Inflammatory macrophage (primary cell): ENCODE data around the gene F2RL1.
"Not testable (repeated sequence)": the region's sequence is repeated elsewhere in the genome, so short reads cannot be mapped to it uniquely, and the experiment has no call there.

Experiments used
- DNase-seq, 2 donors: peaks; one replicate each; pipeline ENCODE4 v3.0.0-alpha.2; 2020 to 2022

F2RL1 gene

DNA sequence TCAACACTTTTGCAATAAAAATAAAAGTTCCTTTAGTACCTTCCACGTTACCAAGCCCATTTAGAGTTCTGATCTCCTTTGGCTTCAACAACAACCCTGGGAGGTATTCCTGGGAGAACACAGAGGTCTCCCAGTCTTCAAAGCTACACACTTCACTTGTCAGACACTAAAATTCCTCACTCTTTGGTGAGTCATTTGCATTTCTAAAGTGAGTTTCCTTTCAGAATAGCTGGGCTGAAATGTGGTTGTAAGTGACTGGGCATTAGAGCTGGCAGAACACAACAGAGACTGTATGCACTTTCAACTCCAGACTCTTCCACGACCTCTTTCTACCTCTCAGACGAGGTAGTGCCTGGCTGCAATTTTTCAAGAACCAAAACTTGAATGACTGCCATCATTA is 11.5 kb upstream of the F2RL1 start:
- no peak for DNase-seq

DNA sequence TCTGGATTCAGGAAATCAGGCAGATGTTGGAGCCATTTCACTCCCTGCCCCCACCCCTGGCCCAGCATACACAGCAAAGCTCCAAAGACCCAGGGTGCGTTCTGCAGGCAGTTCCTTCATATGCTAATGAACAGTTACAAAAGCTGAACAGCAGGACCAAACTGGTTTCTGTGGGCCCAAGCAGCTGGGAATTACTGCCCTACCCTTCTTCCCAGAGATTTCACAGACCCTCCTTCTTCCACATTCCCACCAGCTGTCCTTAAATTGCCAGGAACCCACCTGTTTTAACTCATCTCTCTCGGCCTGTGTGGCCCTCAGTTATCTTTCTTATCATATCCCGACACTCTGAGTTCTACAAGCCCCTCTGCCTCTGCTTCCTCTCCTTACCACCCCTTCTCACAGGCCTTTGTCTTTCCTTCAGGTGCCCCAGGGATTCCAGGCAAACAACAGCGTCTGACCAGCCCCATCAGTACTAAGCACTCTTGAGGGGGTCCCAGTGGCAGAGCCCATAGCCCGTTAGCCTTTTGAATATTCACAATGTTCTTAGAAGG is 10.6 kb upstream of the F2RL1 start:
- no peak for DNase-seq

DNA sequence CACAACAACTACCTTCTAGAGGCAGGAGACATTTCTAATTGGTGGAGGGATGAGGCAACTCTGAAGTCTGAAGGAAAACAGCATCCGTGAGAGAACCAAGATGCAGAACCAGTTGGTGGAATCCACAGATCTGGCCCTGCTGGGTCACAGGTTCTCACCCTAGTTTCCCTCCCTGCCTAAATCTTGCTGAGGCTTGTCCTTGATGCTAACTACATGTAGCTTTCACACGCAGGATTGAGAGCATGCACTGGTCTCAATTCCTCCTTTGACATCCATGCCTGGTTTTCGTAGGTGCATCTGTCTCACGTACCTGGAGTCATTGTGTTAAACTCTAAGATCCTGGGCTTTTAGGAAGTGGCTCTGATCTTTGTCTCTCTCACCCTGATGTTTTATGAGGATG is 9.7 kb upstream of the F2RL1 start:
- no peak for DNase-seq

DNA sequence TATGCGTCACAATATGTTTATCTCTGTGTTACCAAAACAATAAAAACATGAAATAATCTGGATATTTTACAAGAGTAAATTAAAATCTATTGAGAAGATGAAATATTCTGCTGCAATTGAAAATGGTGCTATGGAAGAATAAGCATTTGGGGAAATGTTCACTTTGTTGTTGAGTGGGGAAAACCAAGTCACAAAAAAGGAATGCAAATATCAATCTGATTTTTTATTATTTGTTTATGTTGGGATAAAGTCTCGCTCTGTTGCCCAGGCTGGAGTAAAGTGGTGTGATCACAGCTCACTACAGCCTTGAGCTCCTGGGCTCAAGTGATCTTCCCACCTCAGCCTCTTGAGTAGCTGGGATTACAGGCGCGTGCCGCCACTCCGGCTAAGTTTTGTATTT is 8.6 kb upstream of the F2RL1 start:
- no peak for DNase-seq

DNA sequence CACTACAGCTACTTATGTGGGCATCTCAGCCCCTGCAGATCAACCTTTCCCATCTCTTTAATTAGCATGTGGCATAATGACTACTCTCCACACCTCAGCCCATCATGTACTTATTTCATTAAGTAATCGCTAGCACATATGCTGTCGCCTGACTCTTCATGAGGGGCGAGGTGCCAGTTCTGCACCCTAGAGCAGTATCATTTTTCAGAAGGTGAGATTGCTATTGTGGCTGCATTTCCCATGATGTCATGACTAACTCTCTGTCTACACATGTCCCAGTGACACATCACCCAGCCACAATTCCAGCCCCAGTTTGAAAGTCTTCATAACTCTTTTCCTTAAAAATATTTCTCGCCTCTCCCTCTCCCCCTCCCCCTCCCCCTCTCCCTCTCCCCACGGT is 7.6 kb upstream of the F2RL1 start:
- no peak for DNase-seq

DNA sequence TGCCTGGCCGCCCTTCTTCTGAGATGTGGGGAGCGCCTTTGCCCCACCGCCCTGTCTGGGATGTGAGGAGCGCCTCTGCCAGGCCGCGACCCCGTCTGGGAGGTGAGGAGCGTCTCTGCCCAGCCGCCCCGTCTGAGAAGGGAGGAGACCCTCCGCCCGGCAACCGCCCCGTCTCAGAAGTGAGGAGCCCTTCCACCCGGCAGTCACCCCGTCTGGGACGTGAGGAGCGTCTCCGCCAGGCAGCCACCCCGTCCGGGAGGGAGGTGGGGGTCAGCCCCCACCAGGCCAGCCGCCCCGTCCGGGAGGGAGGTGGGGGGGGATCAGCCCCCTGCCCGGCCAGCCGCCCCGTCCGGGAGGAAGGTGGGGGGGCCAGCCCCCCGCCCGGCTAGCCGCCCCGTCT is 6.6 kb upstream of the F2RL1 start:
- DNase-seq: not testable (repeated sequence)

DNA sequence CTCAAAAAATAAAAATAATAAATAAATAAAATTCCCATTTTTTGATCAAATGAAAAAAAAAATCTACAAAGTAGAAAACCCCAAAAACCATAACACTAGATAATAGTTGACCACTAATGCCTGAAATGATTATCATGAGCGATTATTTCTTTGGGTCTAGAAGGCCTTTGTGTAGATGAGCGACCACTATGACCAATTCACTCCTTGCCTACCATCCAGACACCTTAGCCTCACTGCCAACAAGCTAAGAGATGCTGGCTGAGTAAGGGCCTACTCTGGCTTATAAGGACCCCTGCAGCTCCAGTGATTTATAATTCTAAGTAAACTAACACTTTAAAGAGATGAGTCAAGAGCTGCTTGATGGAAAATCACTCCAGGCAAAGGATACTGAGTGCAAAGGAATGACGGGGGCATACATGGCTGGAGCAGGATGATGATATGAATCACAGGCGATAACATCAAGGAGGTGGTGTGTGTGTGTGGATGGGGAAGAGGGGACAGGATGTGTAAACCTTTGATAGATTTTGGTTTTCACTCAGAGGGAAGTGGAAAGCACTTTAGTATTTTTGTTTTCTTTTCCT is 4.8 kb upstream of the F2RL1 start:
- DNase-seq: no peak

DNA sequence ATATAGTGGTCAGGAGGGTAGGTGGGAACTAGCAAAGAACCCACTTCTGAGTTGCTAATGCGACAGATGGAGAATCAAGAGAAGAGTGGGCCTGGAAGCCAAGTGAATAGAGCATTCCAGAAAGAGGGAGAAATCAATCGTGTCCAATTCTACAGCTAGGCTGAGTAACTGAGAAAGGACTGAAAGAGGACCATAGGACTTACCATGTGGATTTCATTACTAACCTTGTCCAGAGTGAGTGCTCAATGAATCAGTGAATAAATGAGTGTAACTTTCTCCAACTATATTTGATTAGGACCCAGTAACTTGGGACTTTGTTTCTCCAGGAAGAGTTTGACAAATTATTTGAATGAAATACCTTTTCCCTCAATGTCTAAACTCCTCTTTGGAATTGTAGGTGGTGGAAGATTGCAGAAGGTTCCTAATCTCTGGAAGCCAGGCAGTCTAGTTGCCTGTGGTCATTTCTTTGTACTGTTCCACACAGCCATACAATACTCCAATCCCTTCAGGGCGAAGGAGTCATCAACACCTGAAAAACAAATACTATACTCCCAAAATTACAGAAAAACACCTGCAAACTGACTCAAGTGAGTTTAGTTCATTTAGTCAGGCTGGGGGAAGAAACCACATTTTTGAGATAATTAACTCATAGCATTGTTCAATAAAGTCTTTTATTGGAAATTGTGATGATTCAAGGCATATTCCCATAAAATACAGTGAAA is 2.6 kb upstream of the F2RL1 start:
- no peak for DNase-seq

DNA sequence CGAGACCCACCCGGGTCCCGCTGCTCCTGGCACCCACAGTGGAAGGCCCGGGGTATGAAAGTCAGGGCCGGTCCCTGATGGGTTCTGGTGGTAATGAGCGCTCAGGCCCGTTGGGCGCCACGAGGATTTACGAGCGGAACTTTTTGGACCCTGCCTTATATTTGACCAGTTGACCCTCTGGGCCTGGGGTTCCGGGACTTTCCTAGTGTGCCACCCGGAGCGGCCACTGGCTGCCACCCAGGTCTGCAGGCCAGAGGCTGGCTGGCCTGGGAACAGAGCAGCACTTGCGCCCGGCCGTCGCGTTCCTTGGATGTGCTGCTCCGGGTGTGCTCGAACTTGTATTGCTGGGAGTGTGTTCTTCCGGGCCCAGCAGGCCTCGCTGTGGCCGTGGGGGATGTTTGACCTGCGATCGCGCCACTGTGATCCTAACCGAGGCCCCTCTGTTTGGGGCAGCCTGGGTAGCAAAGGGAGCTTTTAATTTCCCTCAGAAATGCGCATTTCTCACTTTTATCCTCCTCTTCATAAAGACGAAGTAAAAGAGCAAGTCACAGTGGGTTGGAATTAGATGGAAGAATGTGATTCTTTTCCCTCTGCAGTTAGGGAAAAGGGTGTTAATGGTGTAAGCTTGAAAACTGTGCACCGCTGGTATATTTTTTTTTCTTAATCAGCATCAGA is 1.2 kb downstream of the F2RL1 start:
- no peak for DNase-seq

DNA sequence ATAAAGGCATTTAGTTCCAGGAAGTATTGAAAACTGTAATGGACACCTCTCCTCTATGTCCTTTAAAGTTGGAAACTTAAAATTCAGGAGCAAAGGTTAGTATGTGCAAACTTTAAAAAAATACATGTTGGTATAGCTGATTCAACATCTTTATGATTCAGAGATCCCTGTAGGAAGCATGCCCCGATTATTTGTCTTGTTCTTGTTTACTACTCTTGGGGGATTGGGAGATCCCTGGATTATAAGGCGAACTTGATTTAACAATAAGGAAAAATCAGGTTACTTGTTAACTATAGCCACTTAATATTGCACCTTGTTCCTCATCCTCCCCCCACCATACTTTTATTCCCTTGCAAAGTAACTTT is 1.7 kb downstream of the F2RL1 start:
- DNase-seq: no peak

DNA sequence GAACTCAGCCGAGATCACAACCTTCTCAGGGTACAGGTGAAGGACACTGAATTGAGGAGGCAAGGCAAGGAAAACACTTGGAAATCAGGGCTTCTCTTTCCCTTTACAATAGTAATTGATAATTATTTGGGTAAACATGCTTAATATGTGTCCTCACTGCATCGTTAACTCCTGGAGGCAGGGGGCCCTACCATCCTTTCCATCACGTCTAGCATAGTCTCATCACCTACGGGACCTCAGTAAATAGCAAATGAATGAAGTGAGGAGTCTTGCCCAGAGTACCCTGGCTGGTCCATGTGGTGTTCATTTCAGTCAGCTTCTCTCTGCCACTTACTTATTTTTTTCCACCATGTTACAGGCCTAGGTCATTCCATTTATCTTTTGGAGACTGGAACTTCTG is 2.3 kb downstream of the F2RL1 start:
- no peak for DNase-seq

DNA sequence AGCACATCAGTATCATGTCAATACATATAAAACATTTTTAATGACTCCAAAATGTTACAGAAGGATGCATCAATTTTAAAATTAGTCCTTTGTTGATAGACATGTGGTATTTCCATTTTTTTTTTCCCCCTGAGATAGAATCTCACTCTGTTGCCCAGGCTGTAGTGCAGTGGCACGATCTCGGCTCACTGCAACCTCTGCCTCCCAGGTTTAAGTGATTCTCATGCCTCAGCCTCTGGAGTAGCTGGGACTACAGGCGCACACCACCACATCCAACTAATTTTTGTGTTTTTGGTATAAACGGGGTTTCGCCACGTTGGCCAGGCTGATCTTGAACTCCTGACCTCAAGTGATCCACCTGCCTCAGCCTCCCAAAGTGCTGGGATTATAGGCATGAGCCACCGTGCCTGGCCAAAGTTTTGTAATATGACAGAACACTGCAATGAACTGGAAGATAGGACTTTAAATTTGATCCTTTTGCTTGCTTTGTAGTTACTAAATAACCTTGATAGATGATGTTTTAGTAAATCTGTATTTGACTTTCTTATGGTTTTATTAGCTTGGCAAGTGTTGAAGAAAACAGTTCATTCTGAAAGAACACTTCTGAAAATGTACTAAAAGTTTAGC is 3.4 kb downstream of the F2RL1 start:
- DNase-seq: not testable (repeated sequence)

DNA sequence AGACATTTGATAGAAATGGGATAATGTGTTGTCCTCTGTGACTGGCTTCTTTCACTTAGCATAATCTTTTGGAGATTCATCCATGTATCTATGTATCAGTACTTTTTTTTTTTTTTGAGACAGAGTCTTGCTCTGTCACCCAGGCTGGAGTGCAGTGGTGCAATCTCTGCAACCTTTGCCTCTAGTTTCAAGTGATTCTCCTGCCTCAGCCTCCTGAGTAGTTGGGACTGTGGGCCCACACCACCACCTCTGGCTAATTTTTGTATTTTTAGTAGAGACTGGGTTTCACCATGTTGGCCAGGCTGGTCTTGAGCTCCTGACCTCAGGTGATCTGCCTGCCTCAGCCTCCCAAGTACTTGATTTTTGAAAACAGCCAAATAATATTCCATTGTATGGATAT is 7.6 kb downstream of the F2RL1 start:
- DNase-seq: not testable (repeated sequence)

DNA sequence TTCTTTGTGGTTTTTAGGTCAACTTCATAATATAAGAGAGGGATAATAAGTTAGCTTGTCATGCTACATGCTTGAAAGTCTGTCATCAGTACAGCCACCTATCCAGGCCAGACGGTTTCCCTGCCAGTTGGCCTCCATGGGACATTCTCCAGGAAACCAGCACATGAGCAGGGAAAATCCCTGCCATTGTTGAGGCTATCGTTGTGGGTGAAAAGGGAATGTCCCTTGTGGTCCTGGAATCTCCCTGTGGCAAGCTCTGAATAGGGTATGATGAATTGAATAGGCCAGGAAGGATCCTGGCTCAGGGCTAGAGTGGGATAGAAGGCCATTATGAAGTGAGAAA is 12.3 kb downstream of the F2RL1 start:
- no peak for DNase-seq

DNA sequence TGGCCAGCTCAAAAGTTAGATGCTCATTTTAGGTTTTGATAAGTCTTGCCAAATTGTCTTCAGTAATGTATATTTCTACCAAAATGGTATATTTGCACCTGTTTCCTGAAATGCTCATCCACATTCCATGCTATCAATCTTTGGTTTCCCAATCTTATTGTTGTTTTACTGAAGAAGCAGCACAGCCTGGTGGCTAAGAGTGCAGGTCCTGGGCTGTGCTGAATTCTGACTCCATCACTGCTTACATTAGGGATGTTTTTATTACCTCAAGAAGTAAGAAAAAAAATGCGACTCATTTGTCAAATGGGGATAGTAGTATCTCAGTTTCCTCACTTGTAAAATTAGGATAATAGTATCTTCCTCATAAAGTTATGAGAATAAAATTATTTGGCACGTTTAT is 17.4 kb downstream of the F2RL1 start:
- DNase-seq: no peak

DNA sequence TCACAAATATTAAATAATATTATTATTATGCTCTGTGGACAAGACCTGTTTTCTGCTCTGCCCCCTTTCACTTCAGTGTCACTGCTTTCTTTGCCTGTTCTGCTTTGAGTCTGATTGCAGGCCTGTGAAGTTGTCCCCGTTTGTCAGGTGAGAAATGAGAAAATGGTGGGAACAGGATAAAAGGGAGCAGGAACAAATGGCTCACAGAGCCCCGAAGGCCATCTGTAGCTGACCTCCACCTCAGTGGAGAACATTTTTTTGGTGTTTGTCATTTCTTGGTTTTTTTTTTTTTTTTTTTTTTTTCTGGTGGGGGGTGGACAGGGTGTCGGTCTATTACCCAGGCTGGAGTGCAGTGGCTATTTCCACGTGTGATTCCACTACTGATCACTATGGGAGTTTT is 17.8 kb downstream of the F2RL1 start:
- no peak for DNase-seq

DNA sequence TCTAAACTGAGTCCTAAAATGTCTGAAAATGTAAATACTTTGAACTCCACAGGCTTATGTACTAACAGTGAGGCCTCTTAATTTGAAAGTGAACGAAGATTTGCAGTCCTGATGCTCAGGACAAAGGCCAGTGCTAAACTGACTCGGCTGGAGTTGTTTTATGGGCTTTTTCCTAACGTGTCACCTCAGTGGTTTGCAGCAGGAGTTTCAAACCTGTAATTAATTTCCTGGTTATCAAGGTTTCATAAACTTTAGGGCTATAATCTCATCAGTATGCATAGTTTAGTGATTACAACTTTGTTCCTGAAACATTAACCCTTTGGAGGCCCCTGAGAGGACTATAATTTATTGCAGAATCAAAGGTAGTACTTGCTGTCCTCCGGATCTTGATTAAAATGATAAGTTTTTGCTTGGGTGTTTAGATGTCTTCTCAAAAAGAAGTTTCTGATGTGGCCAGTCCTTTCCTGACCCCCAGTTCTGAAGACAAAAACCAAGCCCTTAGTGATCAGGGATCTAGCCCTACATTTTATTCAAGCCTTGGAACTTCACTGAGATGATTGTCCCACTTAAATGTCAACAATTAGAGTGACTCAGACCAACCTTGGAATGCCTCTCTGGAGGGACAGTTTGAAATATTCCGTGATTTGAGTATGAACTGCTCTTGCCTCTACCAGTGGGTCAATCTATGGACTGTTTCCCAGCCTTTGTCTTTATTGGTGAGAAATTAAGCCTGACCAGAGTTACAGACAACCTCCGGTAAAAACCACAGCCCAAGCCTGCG is 19.8 kb downstream of the F2RL1 start:
- no peak for DNase-seq

DNA sequence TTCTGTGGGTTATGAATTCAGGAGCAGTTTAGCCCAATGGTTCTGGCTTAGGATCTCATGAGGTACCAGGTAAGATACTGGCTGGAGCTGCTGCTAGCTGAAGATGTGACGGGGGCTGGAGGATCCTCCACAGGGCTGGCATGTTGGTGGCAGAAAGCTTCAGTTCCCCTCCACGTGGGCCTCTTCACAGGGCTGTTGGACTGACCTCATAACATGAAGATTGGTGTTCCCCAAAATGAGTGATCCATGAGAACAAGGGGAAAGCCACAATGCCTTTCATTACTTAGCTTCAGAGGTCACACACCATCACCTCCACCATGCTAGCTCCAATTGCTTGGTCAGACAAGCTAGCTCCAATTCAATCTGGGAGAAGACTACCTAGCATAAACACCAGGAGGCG is 22.5 kb downstream of the F2RL1 start:
- peak in 1 of 2 donors; percentile 50 for DNase-seq

DNA sequence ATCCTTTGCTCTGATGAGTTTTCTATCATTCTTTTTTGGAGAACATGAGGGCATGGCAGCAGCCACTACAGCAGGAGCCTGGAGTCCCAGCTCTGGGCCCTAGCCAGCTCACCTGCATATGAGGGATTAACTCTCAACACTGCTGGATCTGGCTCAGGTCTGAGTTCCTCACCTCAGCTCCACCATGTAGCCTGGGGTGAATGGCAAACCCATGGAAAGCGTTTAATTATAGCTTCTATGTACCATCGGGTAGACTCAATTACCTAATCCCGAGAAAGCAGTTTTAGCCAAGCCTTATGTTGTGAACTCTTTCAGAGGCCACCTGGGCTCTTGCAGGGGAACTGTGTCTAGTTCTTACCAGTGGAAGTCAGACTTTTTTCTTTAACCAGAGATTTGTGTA is 27.1 kb downstream of the F2RL1 start:
- no peak for DNase-seq

DNA sequence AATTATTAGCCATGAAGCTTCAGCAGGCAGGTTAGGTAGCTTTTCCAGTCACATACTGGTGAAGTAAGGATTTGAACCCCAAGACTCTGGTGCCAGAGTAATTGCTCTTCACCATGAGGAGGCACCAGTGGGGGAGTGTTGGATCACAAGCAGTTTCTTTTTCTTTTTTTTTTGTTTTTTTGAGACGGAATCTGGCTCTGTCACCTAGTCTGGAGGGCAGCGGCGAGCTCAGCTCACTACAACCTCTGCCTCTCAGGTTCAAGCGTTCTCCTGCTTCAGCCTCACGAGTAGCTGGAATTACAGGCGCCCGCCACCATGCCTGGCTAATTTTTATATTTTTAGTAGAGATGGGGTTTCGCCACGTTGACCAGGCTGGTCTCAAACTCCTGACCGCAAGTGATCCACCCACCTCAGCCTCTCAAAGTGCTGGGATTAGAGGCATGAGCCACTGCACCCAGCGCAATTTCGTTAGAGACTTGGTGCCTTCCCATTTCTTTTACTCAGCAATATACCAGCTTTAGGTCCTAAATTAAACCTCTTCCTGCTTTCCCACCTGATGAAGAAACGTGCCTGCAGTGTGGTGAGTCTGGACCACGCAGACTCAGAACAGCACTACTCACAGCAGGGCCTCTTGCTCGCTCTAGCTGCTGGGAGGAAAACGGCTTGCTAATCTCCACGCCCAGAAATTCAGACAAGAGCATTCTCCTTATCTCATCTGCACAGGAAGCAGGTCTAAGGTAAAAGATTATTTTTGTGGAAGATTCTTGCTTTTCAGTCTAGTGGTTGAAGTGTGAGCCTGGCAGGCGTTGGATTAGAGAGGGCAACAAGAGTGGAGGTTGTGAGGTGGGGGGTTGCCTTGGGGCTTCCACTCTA is 30.8 kb downstream of the F2RL1 start, which contains the start of gene S100Z:
Gene S100Z (plus strand): TSS at position 596 of the 873 bp plus-strand sequence. CDS start 25,346 bp downstream, outside the sequence.
- peak; percentile 44 to 56 for DNase-seq

DNA sequence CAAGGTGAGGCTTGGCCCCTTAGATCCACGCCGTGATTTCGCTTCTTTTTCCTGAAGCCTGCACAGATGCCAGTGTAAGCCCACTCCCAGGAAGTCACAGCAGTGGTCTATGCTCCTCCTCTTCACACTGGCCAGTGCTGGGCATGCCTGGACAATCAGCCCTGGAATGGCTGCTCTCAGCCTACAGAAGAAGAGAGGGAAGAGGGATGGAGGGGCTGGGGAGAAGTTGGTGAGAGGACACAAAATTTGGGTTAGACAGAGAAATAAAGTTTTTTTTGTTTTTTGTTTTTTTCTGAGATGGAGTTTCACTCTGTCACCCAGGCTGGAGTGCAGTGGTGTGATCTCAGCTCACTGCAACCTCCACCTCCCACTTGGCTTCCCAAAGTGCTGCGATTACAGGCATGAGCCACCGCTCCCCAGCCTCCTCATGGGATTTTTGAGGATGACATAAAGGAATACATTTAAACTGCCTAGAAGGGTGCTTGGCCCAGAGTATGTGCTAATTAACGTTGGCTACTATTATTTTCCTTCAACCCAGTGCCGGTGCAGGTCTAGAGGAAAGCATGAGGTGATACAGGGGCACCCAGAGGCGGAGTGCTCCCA is 31.8 kb downstream of the F2RL1 start:
- peak; percentile 37 to 78 for DNase-seq
